ENCODE data around the gene MACROD2.

The MACROD2 gene

DNA sequence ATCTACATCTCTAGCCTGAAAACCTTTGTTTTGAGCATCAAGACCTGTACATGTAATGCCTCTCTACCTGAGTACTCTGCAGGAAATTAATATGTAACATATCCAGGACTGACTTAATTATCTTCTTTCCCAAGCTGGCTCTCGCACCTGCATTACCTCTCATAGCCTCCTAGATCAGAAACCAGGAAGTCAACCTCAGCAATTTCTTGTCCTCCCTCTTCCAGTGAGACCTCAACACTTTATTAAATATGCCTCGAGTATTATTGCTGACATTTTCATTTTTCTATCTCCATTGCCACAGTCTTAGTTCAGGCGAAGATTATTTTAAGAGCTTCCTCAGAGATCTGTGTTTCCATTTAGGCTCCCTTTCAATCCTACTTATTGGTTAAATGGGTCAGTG lies 69.0 kb downstream of the MACROD2 start:
- no peak for DNase-seq

GRCh38 chr20:14064921-14065320 lies 69.6 kb downstream of the MACROD2 start:
- DNase-seq = no peak

- DNase-seq = no peak
Measured at GRCh38 chr20:14065774-14066173, 70.5 kb downstream of the MACROD2 start.

GRCh38 chr20:14067603-14068002 lies 72.3 kb downstream of the MACROD2 start:
- DNase-seq = no peak

GRCh38 chr20:14069796-14070195 lies 74.5 kb downstream of the MACROD2 start:
- no peak for DNase-seq

DNA sequence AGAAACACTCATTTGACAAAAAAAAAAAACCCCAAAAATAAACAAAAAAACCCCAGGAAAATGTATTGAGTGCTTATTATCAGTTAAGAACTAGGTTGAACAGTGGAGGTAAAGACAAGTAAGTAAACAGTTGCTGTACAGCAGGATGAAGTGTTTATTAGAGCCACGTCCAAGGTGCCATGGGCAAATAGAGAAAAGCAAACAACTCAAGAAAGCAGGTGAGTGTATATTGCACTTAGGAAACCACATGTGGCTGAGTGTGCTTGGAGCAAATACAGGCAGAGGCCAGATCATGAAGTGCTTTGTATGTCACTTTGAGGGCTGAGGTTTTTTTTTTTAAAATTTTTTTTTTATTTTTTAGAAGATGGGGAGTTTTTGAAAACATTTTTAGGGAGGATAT lies 98.3 kb downstream of the MACROD2 start:
- DNase-seq = peak; percentile 78

DNA sequence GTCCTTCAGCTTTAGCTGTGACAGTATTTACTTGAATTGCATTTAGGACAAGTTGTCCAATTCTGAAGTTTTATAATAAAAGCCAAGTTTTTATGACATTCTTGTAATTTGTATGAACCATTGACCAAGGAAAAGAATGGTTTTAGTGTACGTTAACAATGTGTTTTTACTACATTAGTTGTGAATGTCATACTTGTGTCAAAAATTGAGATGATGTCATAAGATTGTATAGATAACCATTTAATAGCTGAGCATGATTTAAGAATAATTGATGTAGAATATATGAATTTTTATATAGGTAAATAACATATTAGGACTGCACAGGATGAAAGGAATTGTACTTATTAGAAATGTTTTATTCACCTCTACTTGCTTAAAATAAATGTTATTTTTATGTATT lies 102.9 kb downstream of the MACROD2 start:
- DNase-seq = no peak

DNA sequence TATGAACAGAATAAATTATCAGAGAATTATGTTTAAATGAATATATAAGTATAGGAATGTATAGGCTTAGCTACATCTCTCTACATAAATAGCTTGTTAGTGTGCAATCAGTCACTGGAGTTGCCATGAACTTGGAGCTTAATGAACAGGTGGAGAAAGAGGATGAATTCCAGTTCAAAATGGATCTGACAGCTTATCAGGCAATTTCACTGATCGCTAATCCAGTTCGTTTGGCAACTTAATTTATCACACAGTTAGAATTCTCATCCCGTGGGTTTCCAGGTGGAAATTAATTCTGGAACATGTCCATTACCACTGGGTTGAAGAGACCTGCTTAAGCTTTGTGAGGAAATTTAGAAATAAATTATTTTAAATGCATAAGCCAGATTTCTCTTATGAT lies 118.1 kb downstream of the MACROD2 start:
- no peak for DNase-seq

DNA sequence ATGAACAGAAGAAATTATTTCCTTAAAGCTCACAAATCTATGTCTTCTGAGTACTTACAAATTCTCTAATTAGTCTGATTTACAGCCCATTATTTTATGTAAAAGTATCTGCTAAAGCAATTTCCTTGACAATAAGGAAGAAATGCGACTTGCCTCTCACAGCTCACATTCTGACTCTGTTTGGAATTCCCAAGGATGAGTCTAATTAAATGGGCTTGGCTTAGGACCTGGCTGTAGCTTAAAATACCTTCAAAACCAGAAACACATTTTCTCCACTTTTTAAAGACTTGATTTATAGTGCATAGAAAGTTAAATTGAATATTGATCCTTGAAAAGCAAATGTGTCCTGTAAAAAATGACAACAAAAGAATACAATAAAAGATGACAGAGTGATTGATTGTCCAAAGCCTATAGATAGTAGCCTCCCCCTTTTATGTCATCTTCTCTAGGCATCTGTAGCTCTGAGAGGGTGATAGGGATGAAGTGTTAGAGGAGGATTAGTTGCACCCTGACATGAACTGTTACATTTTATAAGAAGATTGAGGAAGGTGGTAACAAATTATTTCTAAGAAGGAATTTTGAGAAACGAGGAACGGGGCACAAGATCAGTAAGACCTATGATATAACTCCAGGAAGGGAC lies 118.9 kb downstream of the MACROD2 start:
- DNase-seq = no peak

DNA sequence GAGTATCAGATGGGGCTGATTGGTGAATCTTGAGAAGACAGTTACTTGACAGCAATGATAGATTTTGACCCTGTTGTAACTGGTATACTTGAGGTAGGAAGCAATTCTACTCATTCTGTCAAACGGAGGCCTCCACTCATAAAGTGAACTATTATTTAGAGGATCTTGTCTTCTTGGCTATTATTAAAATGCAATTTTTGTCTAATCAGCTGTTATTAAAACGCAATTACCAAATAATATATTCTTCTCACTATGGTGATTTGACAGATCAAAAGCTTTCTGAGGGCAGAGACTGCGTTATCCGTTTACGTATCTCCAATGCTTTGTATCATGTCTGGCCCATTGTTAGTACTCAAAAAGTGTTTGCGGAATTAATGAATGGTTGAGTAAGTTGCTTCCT lies 120.7 kb downstream of the MACROD2 start:
- DNase-seq = no peak

GRCh38 chr20:14117768-14118167 lies 122.5 kb downstream of the MACROD2 start:
- no peak for DNase-seq

DNA sequence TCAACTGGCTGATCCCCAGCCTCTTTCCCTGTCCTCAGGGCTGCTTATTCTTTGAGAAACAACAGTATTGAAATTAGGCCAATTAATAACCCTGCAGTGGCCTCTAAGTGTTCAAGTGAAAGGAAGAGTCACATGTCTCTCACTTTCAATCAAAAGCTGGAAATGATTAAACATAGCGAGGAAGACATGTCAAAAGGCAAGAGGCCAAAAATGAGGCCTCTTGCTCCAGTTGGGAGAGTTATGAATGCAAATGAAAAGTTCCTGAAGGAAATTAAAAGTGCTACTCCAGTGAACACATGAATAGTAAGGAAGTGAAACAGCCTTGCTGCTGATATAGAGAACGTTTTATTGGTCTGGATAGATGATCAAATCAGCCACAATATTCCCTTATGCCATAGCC lies 131.5 kb downstream of the MACROD2 start:
- no peak for DNase-seq

DNA sequence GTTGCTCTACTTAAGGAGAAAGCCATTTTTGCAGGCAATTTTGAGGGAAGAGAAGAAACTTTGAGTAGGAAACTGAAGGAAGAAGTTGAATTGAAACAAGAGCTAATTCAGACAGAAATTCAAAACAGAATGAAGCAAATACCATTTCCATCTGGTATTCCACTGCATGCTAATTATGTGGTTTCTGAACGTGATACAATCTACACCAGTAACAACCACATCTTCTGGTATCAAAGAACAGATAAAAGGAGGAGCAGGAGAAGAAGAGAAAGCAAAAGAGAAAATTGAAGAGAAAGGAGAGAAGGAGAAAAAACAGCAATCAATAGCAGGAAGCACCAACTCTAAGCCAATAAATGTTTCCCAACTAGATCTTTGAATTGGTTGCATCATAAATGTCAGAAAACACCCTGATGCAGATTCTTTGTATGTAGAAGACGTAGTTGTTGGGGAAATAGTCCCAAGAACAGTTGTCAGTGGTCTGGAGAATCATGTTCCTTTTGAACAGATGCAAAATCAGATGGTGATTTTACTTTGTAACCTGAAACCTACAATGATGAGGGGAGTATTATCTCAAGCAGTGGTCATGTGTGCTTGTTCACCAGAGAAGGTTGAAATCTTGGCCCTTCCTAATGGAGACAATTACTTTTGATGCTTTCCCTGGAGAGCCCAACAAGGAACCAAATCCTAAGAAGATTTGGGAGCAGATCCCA lies 132.4 kb downstream of the MACROD2 start:
- DNase-seq = no peak

- no peak for DNase-seq
Measured at GRCh38 chr20:14134004-14134403, 138.7 kb downstream of the MACROD2 start.

GRCh38 chr20:14142171-14142570 lies 146.9 kb downstream of the MACROD2 start:
- DNase-seq = peak; percentile 85

DNA sequence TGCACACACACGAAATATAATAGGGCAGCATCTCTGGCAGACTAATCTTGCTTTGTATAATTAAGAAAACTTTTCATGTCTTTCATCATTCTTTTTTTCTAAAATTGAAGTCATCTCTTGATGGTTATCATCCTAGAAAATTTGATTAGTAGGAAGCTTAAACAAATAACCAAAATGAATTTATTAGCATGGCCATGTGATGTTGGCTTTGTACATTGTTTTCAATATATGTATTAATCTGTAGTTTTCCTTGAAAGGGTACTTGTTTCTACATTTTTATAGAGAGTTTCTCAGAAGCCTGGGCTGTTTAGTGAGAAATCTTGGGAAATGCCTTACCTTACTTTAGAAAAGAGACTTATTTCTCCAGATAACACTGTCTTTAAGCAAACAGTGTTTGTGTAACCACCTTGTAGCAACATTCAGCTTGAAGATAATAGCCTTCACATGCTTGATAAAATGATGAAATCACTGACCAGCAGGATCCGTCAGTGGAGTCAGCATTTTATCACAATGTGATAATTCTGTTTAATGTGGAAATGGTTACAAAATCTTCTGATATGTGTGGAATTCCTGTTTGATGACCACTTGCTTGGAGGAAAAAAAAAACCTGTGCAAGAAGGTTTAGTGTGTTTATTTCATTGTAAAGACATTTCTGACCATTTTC lies 147.8 kb downstream of the MACROD2 start:
- no peak for DNase-seq

DNA sequence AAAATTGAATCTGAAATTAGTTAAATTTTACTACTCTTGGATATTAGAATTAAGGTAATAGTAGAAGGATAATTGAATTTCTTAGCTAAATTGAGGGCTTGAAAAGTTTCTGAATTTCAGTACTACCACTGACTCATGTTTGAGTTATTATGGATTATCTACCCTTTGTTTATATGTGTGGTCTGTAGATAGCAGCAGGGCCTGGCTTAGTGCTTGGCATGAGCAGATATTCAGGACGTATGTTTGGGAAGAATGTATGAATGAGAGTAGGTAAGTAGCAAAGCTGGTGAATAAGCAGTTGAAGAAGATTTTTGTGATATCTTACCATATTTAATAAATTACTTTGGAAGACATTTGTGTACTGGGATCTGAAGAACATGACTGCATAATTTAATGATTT lies 152.7 kb downstream of the MACROD2 start:
- DNase-seq = no peak

GRCh38 chr20:14155361-14155760 lies 160.0 kb downstream of the MACROD2 start:
- DNase-seq = no peak

- no peak for DNase-seq
Measured at GRCh38 chr20:14178528-14178927, 183.2 kb downstream of the MACROD2 start.

GRCh38 chr20:14178952-14179351 lies 183.6 kb downstream of the MACROD2 start:
- DNase-seq = no peak

GRCh38 chr20:14189794-14190402 lies 194.6 kb downstream of the MACROD2 start:
- DNase-seq = peak; percentile 28

- DNase-seq = no peak
Measured at GRCh38 chr20:14191559-14191958, 196.2 kb downstream of the MACROD2 start.

DNA sequence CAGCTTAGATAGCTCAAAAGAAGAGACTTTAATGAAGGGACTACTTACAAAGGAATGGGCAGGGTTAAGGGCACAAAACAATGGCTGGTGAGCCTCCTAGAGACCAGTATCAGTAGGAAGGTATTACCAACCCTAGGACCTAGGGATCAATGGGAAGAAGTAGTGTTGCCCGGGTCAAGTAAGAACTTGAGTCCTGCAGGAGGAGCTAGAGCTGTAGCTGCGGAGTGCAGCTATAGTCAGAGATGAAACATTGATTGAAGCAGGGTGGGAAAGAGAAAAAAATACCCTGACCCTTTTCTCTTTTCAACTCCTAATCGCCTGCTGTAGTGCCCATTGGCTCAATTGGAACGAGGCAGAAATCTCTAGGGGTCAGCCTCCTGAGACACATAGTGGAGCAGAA lies 198.1 kb downstream of the MACROD2 start:
- no peak for DNase-seq

GRCh38 chr20:14193885-14194284 lies 198.6 kb downstream of the MACROD2 start:
- DNase-seq = no peak
